ENCODE data around the gene C19orf67.

Gene C19orf67

DNA sequence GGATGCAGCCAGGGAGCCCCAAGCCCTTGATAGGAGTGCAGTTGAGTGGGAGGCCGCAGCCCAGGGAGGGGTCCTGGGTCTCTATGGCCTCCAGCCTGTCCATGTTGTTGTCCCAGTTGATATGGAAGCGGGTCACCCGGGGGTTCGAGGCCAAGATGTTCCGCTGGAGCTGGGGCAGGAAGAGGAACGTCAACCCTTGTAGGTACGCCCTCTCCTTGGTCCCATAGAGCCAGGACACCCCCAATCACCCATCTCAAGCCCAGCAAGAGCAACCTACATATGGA is 34.9 kb upstream of the C19orf67 start:
- CTCF ChIA-PET, result interaction anchor here (0.7 kb wide), 1 partner anchor 16 kb away, joined by 4 read pairs; the partner anchor contains the start of gene ASF1B

GRCh38 chr19:14119644-14120496 is 34.3 kb upstream of the C19orf67 start:
- H3K36me3 ChIP-seq (ENCODE audit: control insufficient read depth in 2 of 2, insufficient read depth in 1 of 2, low read length in 2 of 2), result peaks cover 12 to 39% of the 10 kb centered on the region in 2 experiments
- POLR2A ChIA-PET, result no interaction called here
- no peaks in the 10 kb centered on the region for H3K9me3 ChIP-seq (ENCODE audit: control insufficient read depth, insufficient read depth, low read depth, low read length)
- CTCF ChIA-PET, result interaction anchor here (0.7 kb wide), 1 partner anchor 17 kb away, joined by 4 read pairs; the partner anchor contains the start of gene ASF1B
- H3K27ac ChIP-seq (ENCODE audit: extremely low read depth, low read depth, low read length), result no peak overlapping the region
- no peak overlapping the region for H3K4me3 ChIP-seq (ENCODE audit: low read depth, low read length)
- H3K4me1 ChIP-seq (ENCODE audit: control insufficient read depth, insufficient read depth, low read length), result peaks cover 3% of the 10 kb centered on the region
- TF ChIP-seq ZNF335 (tag by site-specific recombination; conservative IDR thresholded peaks at IDR 0.05) (0 out of 2 replicates have a peak, but pooled peaks have one; percentile 14), ZNF76 (tag by site-specific recombination; IDR thresholded peaks at IDR 0.05; ENCODE audit: borderline replicate concordance, low read depth) (no peak), ZNF600 (tag by site-specific recombination; IDR thresholded peaks at IDR 0.05) (peak; percentile 55), ZNF544 (tag by site-specific recombination; IDR thresholded peaks at IDR 0.05) (no peak), ZNF184 (tag by site-specific recombination; IDR thresholded peaks at IDR 0.05) (no peak), PRDM1 (tag by site-specific recombination; IDR thresholded peaks at IDR 0.05) (no peak), SP2 (tag by site-specific recombination; IDR thresholded peaks at IDR 0.05) (0 out of 2 replicates have a peak, but pooled peaks have one; percentile 6), ZNF157 (tag by site-specific recombination; IDR thresholded peaks at IDR 0.05) (no peak), ZNF621 (tag by site-specific recombination; IDR thresholded peaks at IDR 0.05) (no peak), ZNF561 (tag by site-specific recombination; IDR thresholded peaks at IDR 0.05; ENCODE audit: borderline replicate concordance) (no peak), PBX3 (CRISPR knock-in tag; IDR thresholded peaks at IDR 0.05) (no peak), ATF2 (tag by site-specific recombination; IDR thresholded peaks at IDR 0.05; ENCODE audit: low read depth) (no peak), ZNF155 (tag by site-specific recombination; IDR thresholded peaks at IDR 0.05) (no peak)
- TF ChIP-seq, protein P1, sequence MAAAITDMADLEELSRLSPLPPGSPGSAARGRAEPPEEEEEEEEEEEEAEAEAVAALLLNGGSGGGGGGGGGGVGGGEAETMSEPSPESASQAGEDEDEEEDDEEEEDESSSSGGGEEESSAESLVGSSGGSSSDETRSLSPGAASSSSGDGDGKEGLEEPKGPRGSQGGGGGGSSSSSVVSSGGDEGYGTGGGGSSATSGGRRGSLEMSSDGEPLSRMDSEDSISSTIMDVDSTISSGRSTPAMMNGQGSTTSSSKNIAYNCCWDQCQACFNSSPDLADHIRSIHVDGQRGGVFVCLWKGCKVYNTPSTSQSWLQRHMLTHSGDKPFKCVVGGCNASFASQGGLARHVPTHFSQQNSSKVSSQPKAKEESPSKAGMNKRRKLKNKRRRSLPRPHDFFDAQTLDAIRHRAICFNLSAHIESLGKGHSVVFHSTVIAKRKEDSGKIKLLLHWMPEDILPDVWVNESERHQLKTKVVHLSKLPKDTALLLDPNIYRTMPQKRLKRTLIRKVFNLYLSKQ (tag by site-specific recombination; IDR thresholded peaks at IDR 0.05; ENCODE audit: borderline replicate concordance), result no peak
- TF ChIP-seq, protein P2, sequence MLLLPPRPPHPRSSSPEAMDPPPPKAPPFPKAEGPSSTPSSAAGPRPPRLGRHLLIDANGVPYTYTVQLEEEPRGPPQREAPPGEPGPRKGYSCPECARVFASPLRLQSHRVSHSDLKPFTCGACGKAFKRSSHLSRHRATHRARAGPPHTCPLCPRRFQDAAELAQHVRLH (tag by site-specific recombination; IDR thresholded peaks at IDR 0.05), result no peak

More for the DNA sequence above, 34.9 kb upstream of the C19orf67 start:
- Histone ChIP-seq H3K36me3 (ENCODE audit: control insufficient read depth in 2 of 2, insufficient read depth in 1 of 2, low read length in 2 of 2) (peaks cover 15 to 45% of the 10 kb centered on the region in 2 experiments), H3K4me3 (ENCODE audit: low read depth, low read length) (no peak overlapping the region), H3K4me1 (ENCODE audit: control insufficient read depth, insufficient read depth, low read length) (peaks cover 3% of the 10 kb centered on the region), H3K9me3 (ENCODE audit: control insufficient read depth, insufficient read depth, low read depth, low read length) (no peaks in the 10 kb centered on the region), H3K27ac (ENCODE audit: extremely low read depth, low read depth, low read length) (no peak overlapping the region)
- TF ChIP-seq ZNF654 (tag by site-specific recombination; IDR thresholded peaks at IDR 0.05; ENCODE audit: low read depth) (no peak), ZNF211 (tag by site-specific recombination; IDR thresholded peaks at IDR 0.05; ENCODE audit: low read depth) (no peak), ZNF146 (tag by site-specific recombination; IDR thresholded peaks at IDR 0.05) (no peak), YY2 (tag by site-specific recombination; IDR thresholded peaks at IDR 0.05) (no peak), ZNF560 (tag by site-specific recombination; IDR thresholded peaks at IDR 0.05; ENCODE audit: borderline replicate concordance) (no peak), ZNF777 (tag by site-specific recombination; IDR thresholded peaks at IDR 0.05; ENCODE audit: borderline replicate concordance) (no peak), ZNF621 (tag by site-specific recombination; IDR thresholded peaks at IDR 0.05) (no peak), ZFP37 (tag by site-specific recombination; IDR thresholded peaks at IDR 0.05) (no peak), ZNF776 (tag by site-specific recombination; IDR thresholded peaks at IDR 0.05; ENCODE audit: borderline replicate concordance) (no peak), ZSCAN30 (tag by site-specific recombination; IDR thresholded peaks at IDR 0.05) (no peak), ZNF747 (tag by site-specific recombination; IDR thresholded peaks at IDR 0.05) (no peak), KLF1 (tag by site-specific recombination; IDR thresholded peaks at IDR 0.05) (no peak), KLF9 (tag by site-specific recombination; IDR thresholded peaks at IDR 0.05; ENCODE audit: low read depth) (no peak), CTCF (tag by site-specific recombination; IDR thresholded peaks at IDR 0.05) (no peak)
- TF ChIP-seq, protein P3, sequence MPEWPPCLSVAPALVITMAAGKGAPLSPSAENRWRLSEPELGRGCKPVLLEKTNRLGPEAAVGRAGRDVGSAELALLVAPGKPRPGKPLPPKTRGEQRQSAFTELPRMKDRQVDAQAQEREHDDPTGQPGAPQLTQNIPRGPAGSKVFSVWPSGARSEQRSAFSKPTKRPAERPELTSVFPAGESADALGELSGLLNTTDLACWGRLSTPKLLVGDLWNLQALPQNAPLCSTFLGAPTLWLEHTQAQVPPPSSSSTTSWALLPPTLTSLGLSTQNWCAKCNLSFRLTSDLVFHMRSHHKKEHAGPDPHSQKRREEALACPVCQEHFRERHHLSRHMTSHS (tag by site-specific recombination; IDR thresholded peaks at IDR 0.05), result no peak
- TF ChIP-seq, protein P4, sequence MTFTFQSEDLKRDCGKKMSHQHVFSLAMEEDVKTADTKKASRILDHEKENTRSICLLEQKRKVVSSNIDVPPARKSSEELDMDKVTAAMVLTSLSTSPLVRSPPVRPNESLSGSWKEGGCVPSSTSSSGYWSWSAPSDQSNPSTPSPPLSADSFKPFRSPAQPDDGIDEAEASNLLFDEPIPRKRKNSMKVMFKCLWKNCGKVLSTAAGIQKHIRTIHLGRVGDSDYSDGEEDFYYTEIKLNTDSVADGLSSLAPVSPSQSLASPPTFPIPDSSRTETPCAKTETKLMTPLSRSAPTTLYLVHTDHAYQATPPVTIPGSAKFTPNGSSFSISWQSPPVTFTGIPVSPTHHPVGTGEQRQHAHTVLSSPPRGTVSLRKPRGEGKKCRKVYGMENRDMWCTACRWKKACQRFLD (tag by site-specific recombination; IDR thresholded peaks at IDR 0.05), result no peak
- POLR2A ChIA-PET, result interaction anchor here (1.7 kb wide), 1 partner anchor 17 kb away, joined by 6 read pairs; no protein-coding TSS in a partner anchor
